H1 (cell line): ENCODE results near the gene DHX9. TPM values are rescaled to one million over a fixed set of nuclear protein-coding genes. Genes with fewer than 3 reads are reported as not detected.

Experiments used
- CTCF ChIA-PET: fragments of 300-600 bp; sonication (Branson Sonifier 250); formaldehyde crosslinking; loops from one replicate; lab custom pipeline; 2021; ENCODE audit not compliant: partially characterized antibody; lab: Charles Lee
- POLR2A ChIA-PET: fragments of 300-600 bp; sonication (Branson Sonifier 250); formaldehyde crosslinking; loops from one replicate; lab custom pipeline; 2021; ENCODE audit warnings: inconsistent platforms; ENCODE audit not compliant: partially characterized antibody; lab: Charles Lee
- DNase-seq, 2 experiments: peaks; one replicate each; pipeline versions ENCODE4 v3.0.0 to v3.0.0-alpha.2; 2010 to 2022; ENCODE audit warnings: low spot score in 2 of 2, low read depth in 1 of 2, mixed read lengths in 1 of 2
- FAIRE-seq: peaks from 2 replicates; lab custom pipeline; 2011; peaks lifted over from hg19 to GRCh38; lab: Jason Lieb, UNC
- H2AFZ ChIP-seq: 2 replicates; pipeline ENCODE4 v1.8.1; 2012; ENCODE audit warnings: low read length, inconsistent platforms
- H2AK5ac ChIP-seq: 2 replicates; pipeline ENCODE4 v1.6.1; 2013; ENCODE audit warnings: low read depth, low read length
- H2BK120ac ChIP-seq: replicated peaks from 2 replicates; pipeline ENCODE3; 2013; ENCODE audit warnings: low read depth, low read length, inconsistent platforms
- H2BK12ac ChIP-seq: 2 replicates; pipeline ENCODE4 v1.6.1; 2013; ENCODE audit warnings: low read depth, low read length
- H2BK15ac ChIP-seq: 2 replicates; pipeline ENCODE4 v1.6.1; 2013; ENCODE audit warnings: low read length
- H2BK20ac ChIP-seq: 2 replicates; pipeline ENCODE4 v1.6.1; 2013; ENCODE audit warnings: low read length
- H2BK5ac ChIP-seq: 2 replicates; pipeline ENCODE4 v1.6.1; 2013; ENCODE audit warnings: low read depth, low read length
- H3K14ac ChIP-seq: 2 replicates; pipeline ENCODE4 v1.6.1; 2013; ENCODE audit warnings: inconsistent platforms; ENCODE audit not compliant: insufficient read length
- H3K18ac ChIP-seq: 2 replicates; pipeline ENCODE4 v1.6.1; 2013; ENCODE audit warnings: low read length; ENCODE audit errors: extremely low read depth
- H3K23ac ChIP-seq: 2 replicates; pipeline ENCODE4 v1.6.1; 2013; ENCODE audit warnings: inconsistent platforms; ENCODE audit not compliant: insufficient read length
- H3K23me2 ChIP-seq: 2 replicates; pipeline ENCODE4 v1.6.1; 2013; ENCODE audit warnings: low read depth, low read length
- H3K27ac ChIP-seq: 2 replicates; pipeline ENCODE4 v1.6.1; 2011; ENCODE audit warnings: low read depth, low read length, inconsistent platforms
- H3K27me3 ChIP-seq, 4 experiments: replicated peaks in 1 of 4; 1 replicate in 1 of 4; 2 replicates in 3 of 4; pipeline versions ENCODE4 v1.6.1 to v1.8.1; 2011 to 2013; ENCODE audit warnings: low read length in 3 of 4, mild to moderate bottlenecking in 3 of 4, inconsistent platforms in 2 of 4, mixed read lengths in 2 of 4, moderate library complexity in 1 of 4; ENCODE audit not compliant: control insufficient read depth in 3 of 4, insufficient read depth in 3 of 4; ENCODE audit errors: extremely low read depth in 1 of 4
- H3K36me3 ChIP-seq, 4 experiments: 2 replicates each; pipeline versions ENCODE4 v1.6.1 to v1.8.1; 2011 to 2013; ENCODE audit warnings: mild to moderate bottlenecking in 4 of 4, low read length in 3 of 4, moderate library complexity in 2 of 4, control low read depth in 1 of 4, inconsistent platforms in 1 of 4; ENCODE audit not compliant: insufficient read depth in 4 of 4, control insufficient read depth in 2 of 4
- H3K4ac ChIP-seq: replicated peaks from 2 replicates; pipeline ENCODE3; 2013; ENCODE audit warnings: low read length, low read depth, mixed read lengths, inconsistent platforms; ENCODE audit not compliant: insufficient read length
- H3K4me1 ChIP-seq, 4 experiments: replicated peaks in 1 of 4; 1 replicate in 1 of 4; 2 replicates in 3 of 4; pipeline versions ENCODE4 v1.6.1 to v1.8.1; 2011 to 2013; ENCODE audit warnings: low read length in 3 of 4, inconsistent platforms in 2 of 4, mixed read lengths in 1 of 4; ENCODE audit not compliant: insufficient read depth in 4 of 4, control insufficient read depth in 3 of 4
- H3K4me2 ChIP-seq, 2 experiments: 2 replicates each; pipeline versions ENCODE4 v1.6.1 to v1.8.1; 2011 to 2013; ENCODE audit warnings: low read depth in 2 of 2, low read length in 2 of 2, control low read depth in 1 of 2, inconsistent platforms in 1 of 2, mild to moderate bottlenecking in 1 of 2; ENCODE audit not compliant: insufficient read depth in 1 of 2
- H3K4me3 ChIP-seq, 4 experiments: fragments of 200-600, 300-600 bp in 1 of 4; sonication (generic), shearing (Covaris generic), sonication (Bioruptor Twin) in 1 of 4; 2 replicates each; pipeline versions ENCODE4 v1.5.1 to v1.8.1; 2011 to 2016; ENCODE audit warnings: low read length in 4 of 4, low read depth in 3 of 4, control low read depth in 2 of 4, inconsistent platforms in 2 of 4, mild to moderate bottlenecking in 2 of 4, mixed read lengths in 1 of 4, moderate library complexity in 1 of 4; ENCODE audit not compliant: insufficient read depth in 2 of 4; ENCODE audit errors: extremely low read depth in 1 of 4
- H3K56ac ChIP-seq: replicated peaks from 2 replicates; pipeline ENCODE3; 2013; ENCODE audit warnings: low read depth, mild to moderate bottlenecking, mixed read lengths, low read length, inconsistent platforms; ENCODE audit not compliant: insufficient read length
- H3K79me1 ChIP-seq: 2 replicates; pipeline ENCODE4 v1.6.1; 2013; ENCODE audit warnings: low read depth, low read length, control low read depth
- H3K79me2 ChIP-seq, 2 experiments: 2 replicates each; pipeline versions ENCODE4 v1.6.1 to v1.8.1; 2012 to 2013; ENCODE audit warnings: low read length in 2 of 2, mild to moderate bottlenecking in 2 of 2, inconsistent platforms in 1 of 2; ENCODE audit not compliant: insufficient read depth in 2 of 2, control insufficient read depth in 1 of 2
- H3K9ac ChIP-seq, 4 experiments: replicated peaks in 1 of 4; 1 replicate in 1 of 4; 2 replicates in 3 of 4; pipeline versions ENCODE4 v1.6.1 to v1.8.1; 2011 to 2013; ENCODE audit warnings: low read depth in 3 of 4, low read length in 3 of 4, control low read depth in 2 of 4, mild to moderate bottlenecking in 2 of 4, moderate library complexity in 2 of 4, inconsistent platforms in 1 of 4; ENCODE audit errors: extremely low read depth in 1 of 4
- H3K9me3 ChIP-seq, 2 experiments: 2 replicates each; pipeline versions ENCODE4 v1.6.1 to v1.8.1; 2012 to 2013; ENCODE audit warnings: mild to moderate bottlenecking in 2 of 2, moderate library complexity in 2 of 2, control low read depth in 1 of 2, inconsistent platforms in 1 of 2, low read depth in 1 of 2, low read length in 1 of 2, mixed read lengths in 1 of 2; ENCODE audit not compliant: insufficient read depth in 2 of 2
- H4K20me1 ChIP-seq, 2 experiments: replicated peaks in 1 of 2; 2 replicates each; pipeline versions ENCODE3 to v1.8.1; 2011 to 2013; ENCODE audit warnings: inconsistent platforms in 2 of 2, low read length in 2 of 2, mild to moderate bottlenecking in 1 of 2; ENCODE audit not compliant: insufficient read depth in 2 of 2, control insufficient read depth in 1 of 2
- H4K5ac ChIP-seq: 2 replicates; pipeline ENCODE4 v1.6.1; 2013; ENCODE audit warnings: low read length, low read depth, mixed read lengths, inconsistent platforms; ENCODE audit not compliant: insufficient read length
- H4K8ac ChIP-seq: 2 replicates; pipeline ENCODE4 v1.8.0; 2013; ENCODE audit warnings: mild to moderate bottlenecking, moderate library complexity, low read length, inconsistent platforms; ENCODE audit not compliant: insufficient read depth; ENCODE audit errors: extremely low read depth
- H4K91ac ChIP-seq: replicated peaks from 2 replicates; pipeline ENCODE3; 2013; ENCODE audit warnings: low read length, mixed read lengths, inconsistent platforms; ENCODE audit not compliant: insufficient read length
- ATF3 ChIP-seq: IDR thresholded peaks from 2 replicates; pipeline ENCODE4 v1.6.1; 2011; ENCODE audit warnings: low read depth, mild to moderate bottlenecking, low read length; ENCODE audit not compliant: insufficient read depth
- BACH1 ChIP-seq: IDR thresholded peaks from 2 replicates; pipeline ENCODE4 v1.6.1; 2012; ENCODE audit warnings: low read length, improper control_type of control experiment
- BCL11A ChIP-seq, 2 experiments: IDR thresholded peaks; one replicate each; pipeline ENCODE4 v1.6.1; 2011; ENCODE audit warnings: low read depth in 2 of 2, low read length in 2 of 2, mild to moderate bottlenecking in 2 of 2
- CHD1 ChIP-seq: IDR thresholded peaks from 2 replicates; pipeline ENCODE4 v1.6.1; 2012; ENCODE audit warnings: low read depth, low read length, improper control_type of control experiment
- EGR1 ChIP-seq: IDR thresholded peaks from 2 replicates; pipeline ENCODE4 v1.6.1; 2011; ENCODE audit warnings: low read depth, low read length, borderline replicate concordance
- FOSL1 ChIP-seq: IDR thresholded peaks from 2 replicates; pipeline ENCODE4 v1.6.1; 2011; ENCODE audit warnings: mild to moderate bottlenecking, low read depth, low read length, moderate library complexity; ENCODE audit not compliant: insufficient read depth
- KDM1A ChIP-seq: fragments of 200-600, 300-600 bp; sonication (generic); IDR thresholded peaks from 2 replicates; pipeline ENCODE4 v1.7.1; 2016; ENCODE audit warnings: mild to moderate bottlenecking, low read length, borderline replicate concordance
- POLR2AphosphoS5 ChIP-seq: IDR thresholded peaks from 2 replicates; pipeline ENCODE4 v1.6.1; 2011; ENCODE audit warnings: low read depth, low read length
- POU5F1 ChIP-seq: IDR thresholded peaks from 2 replicates; pipeline ENCODE4 v1.6.1; 2011; ENCODE audit warnings: low read depth, mild to moderate bottlenecking, low read length, moderate library complexity
- SAP30 ChIP-seq: fragments of 300-600 bp; sonication (generic); IDR thresholded peaks from 2 replicates; pipeline ENCODE4 v1.7.1; 2012; ENCODE audit warnings: low read length, moderate library complexity, mild to moderate bottlenecking, inconsistent platforms; ENCODE audit not compliant: insufficient read depth, insufficient replicate concordance
- TEAD4 ChIP-seq: IDR thresholded peaks from 2 replicates; pipeline ENCODE4 v1.6.1; 2012; ENCODE audit warnings: low read depth, low read length, inconsistent platforms, mixed read lengths
- YY1 ChIP-seq: IDR thresholded peaks from 2 replicates; pipeline ENCODE4 v1.6.1; 2011; ENCODE audit warnings: low read depth, mild to moderate bottlenecking, low read length
- polyA plus RNA-seq, 7 experiments: library from polyadenylated mRNA; depleted of rRNA in 3 of 7; stranded (reverse) in 5 of 7; unstranded in 2 of 7; fragments of >200 nt in 5 of 7; fragments of 200-250 nt in 2 of 7; gene quantifications; 1 replicate in 5 of 7; 2 replicates in 1 of 7; 4 replicates in 1 of 7; pipeline versions ENCODE4 v1.2.1 to v1.2.3, GENCODE V29; 2011 to 2013; ENCODE audit warnings: missing spikeins in 2 of 7, mixed read lengths in 2 of 7
- total RNA-seq: library from RNA; stranded (reverse); fragmentation: NEBNext Ultra II Directional; extraction: Animal tissue kit (Norgen Biotek cat#: 25700); gene quantifications from 2 replicates; pipeline ENCODE4 v1.2.1, GENCODE V29; 2021
- TF ChIP-seq, protein P1 (sequence below): IDR thresholded peaks from 2 replicates; pipeline ENCODE4 v1.6.1; 2012; ENCODE audit warnings: inconsistent platforms

The DHX9 gene
- total and polyA plus RNA-seq, 2 of the 8 experiments (the other 6 are each of a cell fraction or from before 2014, with no cell fraction given) = 153 to 333 TPM

GRCh38 chr1:182833271-182833670 is 5.9 kb upstream of the DHX9 start:
- Histone ChIP-seq H3K4me3 (no peak overlapping the region), H3K56ac (no peak overlapping the region), H2BK15ac (no peak overlapping the region), H3K27me3 (no peaks in the 10 kb centered on the region), H3K27ac (no peak overlapping the region), H4K5ac (no peak overlapping the region), H3K18ac (no peak overlapping the region), H3K4ac (no peak overlapping the region), H3K23me2 (no peaks in the 10 kb centered on the region), H3K79me1 (no peaks in the 10 kb centered on the region), H4K20me1 (no peaks in the 10 kb centered on the region), H3K79me2 (no peaks in the 10 kb centered on the region), H3K4me1 (no peaks in the 10 kb centered on the region; a peak in 1 of 7 replicates), H4K91ac (no peak overlapping the region), H4K8ac (no peak overlapping the region), H3K14ac (no peak overlapping the region), H3K36me3 (no peaks in the 10 kb centered on the region), H3K4me2 (no peak overlapping the region), H2BK20ac (no peak overlapping the region), H2BK12ac (no peak overlapping the region), H2BK120ac (no peak overlapping the region), H2AFZ (no peak overlapping the region), H2AK5ac (no peak overlapping the region), H3K9ac (no peak overlapping the region), H3K9me3 (no peaks in the 10 kb centered on the region), H2BK5ac (no peak overlapping the region), H3K23ac (no peak overlapping the region)
- POLR2A ChIA-PET = no interaction called here
- FAIRE-seq (no peak), DNase-seq (no peak)
- CTCF ChIA-PET = no interaction called here
- TF ChIP-seq BCL11A (IDR thresholded peaks at IDR 0.05; ENCODE audit: low read depth in 2 of 2, low read length in 2 of 2) (no peak), ATF3 (no peak), TEAD4 (no peak), EGR1 (no peak), YY1 (no peak), BACH1 (no peak), FOSL1 (no peak), POU5F1 (no peak), CHD1 (no peak), KDM1A (no peak), SAP30 (no peak), POLR2AphosphoS5 (no peak)
- TF ChIP-seq, protein P1, sequence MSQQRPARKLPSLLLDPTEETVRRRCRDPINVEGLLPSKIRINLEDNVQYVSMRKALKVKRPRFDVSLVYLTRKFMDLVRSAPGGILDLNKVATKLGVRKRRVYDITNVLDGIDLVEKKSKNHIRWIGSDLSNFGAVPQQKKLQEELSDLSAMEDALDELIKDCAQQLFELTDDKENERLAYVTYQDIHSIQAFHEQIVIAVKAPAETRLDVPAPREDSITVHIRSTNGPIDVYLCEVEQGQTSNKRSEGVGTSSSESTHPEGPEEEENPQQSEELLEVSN = no peak
